HG02870 (cell line): Measurements from ENCODE around the gene CSN2.

ENCODE experiments used
- ATAC-seq: cut with Tn5 transposase; IDR thresholded peaks from one replicate; pipeline ENCODE4 v1.9.1; 2021; ENCODE audit warnings: mild to moderate bottlenecking, moderate library complexity; ENCODE audit not compliant: unreplicated experiment

CSN2 gene

DNA sequence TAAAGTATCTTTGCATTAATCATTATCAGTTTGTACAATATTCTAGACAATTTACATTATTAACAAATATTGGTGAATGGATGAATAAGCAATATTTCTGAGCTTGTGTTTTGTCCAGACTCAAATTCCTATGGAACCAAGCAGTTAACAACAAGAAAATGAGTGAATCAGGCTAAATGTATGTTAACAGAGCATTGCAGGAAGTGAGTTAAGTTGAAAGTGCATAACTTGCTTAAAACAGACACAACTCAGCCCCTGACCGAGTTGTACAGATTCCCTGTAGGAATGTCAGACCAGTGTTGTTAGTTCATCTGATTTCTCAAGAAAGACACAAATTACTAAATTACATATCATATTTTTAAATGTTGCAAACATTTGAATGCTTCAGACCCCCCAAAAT lies 58.4 kb downstream of the CSN2 start:
- no peak for ATAC-seq
